ENCODE results near the gene PMM2. TPM values are rescaled to one million over a fixed set of nuclear protein-coding genes. Genes with fewer than 3 reads are reported as not detected.

The PMM2 gene
- total RNA-seq, 1 experiment from 2014 or later = 58.4 TPM

- ATAC-seq (no peak; the same call in 1 of the 2 replicates), DNase-seq (ENCODE audit: low read depth, low spot score) (no peak)
- H3K27ac ChIP-seq (ENCODE audit: low read length) = no peak overlapping the region
- intact Hi-C loops (cut with micrococcal nuclease; ENCODE audit: unreplicated experiment) = no loop called here
- POLR2A ChIA-PET = no interaction called here
- H3K9me3 ChIP-seq (ENCODE audit: control insufficient read depth, insufficient read depth, low read depth, low read length) = no peaks in the 10 kb centered on the region
- H3K36me3 ChIP-seq (ENCODE audit: control insufficient read depth, insufficient read depth, low read length) = peaks cover 20% of the 10 kb centered on the region
- no peaks in the 10 kb centered on the region for H3K27me3 ChIP-seq (ENCODE audit: control insufficient read depth, insufficient read depth, low read length)
- TF ChIP-seq CTCF (IDR thresholded peaks at IDR 0.05) (no peak), REST (IDR thresholded peaks at IDR 0.05; ENCODE audit: insufficient read depth in 1 of 2, low read depth in 2 of 2, low read length in 1 of 2) (no peak), TCF7L2 (IDR thresholded peaks at IDR 0.05; ENCODE audit: low read depth, low read length) (no peak), SIN3A (IDR thresholded peaks at IDR 0.05; ENCODE audit: borderline replicate concordance, insufficient read depth, low read depth, low read length) (no peak), POLR2AphosphoS5 (IDR thresholded peaks at IDR 0.05; ENCODE audit: low read depth, low read length) (no peak)
- no peak overlapping the region for H3K4me3 ChIP-seq (ENCODE audit: low read depth in 2 of 2, low read length in 2 of 2)
- no TSS peak for BruUV-seq (replicated peaks)
- CTCF ChIA-PET = no interaction called here
- in situ Hi-C loops (cut with HindIII; ENCODE audit: low pct_unique_long_range_greater_than_20kb, low sequenced_read_pairs) = no loop called here
- H3K4me1 ChIP-seq (ENCODE audit: control insufficient read depth, insufficient read depth, low read length) = no peaks in the 10 kb centered on the region
Measured at GRCh38 chr16:8893976-8894690, 96.5 kb downstream of the PMM2 start.

- CTCF ChIA-PET = no interaction called here
- H3K4me3 ChIP-seq (ENCODE audit: low read depth in 2 of 2, low read length in 2 of 2) = no peak overlapping the region
- no peaks in the 10 kb centered on the region for H3K9me3 ChIP-seq (ENCODE audit: control insufficient read depth, insufficient read depth, low read depth, low read length)
- TF ChIP-seq TCF7L2 (IDR thresholded peaks at IDR 0.05; ENCODE audit: low read depth, low read length) (no peak), CTCF (IDR thresholded peaks at IDR 0.05) (no peak), POLR2AphosphoS5 (IDR thresholded peaks at IDR 0.05; ENCODE audit: low read depth, low read length) (no peak), SIN3A (IDR thresholded peaks at IDR 0.05; ENCODE audit: borderline replicate concordance, insufficient read depth, low read depth, low read length) (no peak), REST (IDR thresholded peaks at IDR 0.05; ENCODE audit: insufficient read depth in 1 of 2, low read depth in 2 of 2, low read length in 1 of 2) (no peak)
- no peaks in the 10 kb centered on the region for H3K27me3 ChIP-seq (ENCODE audit: control insufficient read depth, insufficient read depth, low read length)
- BruUV-seq (replicated peaks) = no TSS peak
- intact Hi-C loops (cut with micrococcal nuclease; ENCODE audit: unreplicated experiment) (no loop called here), in situ Hi-C loops (cut with HindIII; ENCODE audit: low pct_unique_long_range_greater_than_20kb, low sequenced_read_pairs) (no loop called here)
- ATAC-seq (no peak), DNase-seq (ENCODE audit: low read depth, low spot score) (no peak)
- no peak overlapping the region for H3K27ac ChIP-seq (ENCODE audit: low read length)
- peaks cover 25% of the 10 kb centered on the region for H3K36me3 ChIP-seq (ENCODE audit: control insufficient read depth, insufficient read depth, low read length)
- no peaks in the 10 kb centered on the region for H3K4me1 ChIP-seq (ENCODE audit: control insufficient read depth, insufficient read depth, low read length)
- POLR2A ChIA-PET = interaction anchor here (0.6 kb wide), 1 partner anchor 17 kb away, joined by 3 read pairs; no protein-coding TSS in a partner anchor
Measured at GRCh38 chr16:8894736-8895334, 97.2 kb downstream of the PMM2 start.
